ENCODE results near the gene PGGHG. TPM values are rescaled to one million over a fixed set of nuclear protein-coding genes. Genes with fewer than 3 reads are reported as not detected.

Gene PGGHG
- total and polyA plus RNA-seq, 10 of the 15 experiments (the other 5 are each of a cell fraction or from before 2014, with no cell fraction given), result 0.10 to 8.3 (median 1.8) TPM

DNA sequence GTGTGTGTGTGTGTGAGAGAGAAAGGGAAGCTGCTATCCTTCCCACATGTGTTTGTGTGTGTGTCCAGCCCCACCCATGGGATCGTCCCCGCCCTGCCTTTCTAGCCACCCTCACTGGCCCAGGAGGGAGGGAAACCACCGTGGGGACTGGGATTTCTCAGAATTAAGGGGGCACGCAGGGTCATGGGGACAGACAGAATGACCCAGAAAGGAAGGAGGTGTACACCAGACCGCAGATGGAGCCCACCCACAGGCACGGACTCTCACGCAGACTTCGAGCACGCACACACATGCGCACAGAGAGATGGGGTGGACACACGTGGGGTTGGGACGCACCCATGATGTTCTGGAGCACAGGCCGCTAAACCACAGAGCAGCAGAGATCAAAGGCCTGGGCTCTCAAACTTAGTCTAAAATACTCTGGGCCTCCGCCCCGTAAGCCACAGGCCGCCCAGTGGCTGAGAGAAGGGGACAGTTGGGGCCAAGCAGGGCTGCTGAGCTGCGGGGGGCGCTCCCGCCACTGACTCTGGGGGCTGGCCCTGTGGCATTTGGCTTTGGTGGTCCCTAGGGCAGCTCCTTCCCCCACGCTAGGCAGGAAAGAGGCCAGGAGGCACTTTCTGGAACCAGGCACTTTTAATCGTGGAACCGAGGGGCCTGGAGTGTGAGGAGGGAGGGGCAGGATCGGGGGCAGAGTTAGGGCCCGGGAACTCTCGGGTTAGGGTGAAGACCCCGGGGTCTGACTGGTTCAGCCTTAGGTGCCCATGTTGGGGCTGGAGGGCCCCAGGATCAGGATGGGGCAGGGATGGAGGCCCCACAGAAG, 8.9 kb downstream of the PGGHG start:
- BruUV-seq (replicated peaks), result no TSS peak
- peak; percentile 64 for ATAC-seq
- Histone ChIP-seq H3K36me3 (ENCODE audit: control insufficient read depth in 2 of 2, insufficient read depth in 2 of 2, low read length in 1 of 2) (no peaks in the 10 kb centered on the region), H3K27ac (ENCODE audit: control insufficient read depth, insufficient read depth) (no peak overlapping the region), H4K20me1 (ENCODE audit: control insufficient read depth, insufficient read depth) (no peaks in the 10 kb centered on the region), H2AFZ (ENCODE audit: control insufficient read depth, low read depth, low read length) (no peak overlapping the region), H3K9ac (ENCODE audit: control insufficient read depth, insufficient read depth, low read length) (no peak overlapping the region), H3K4me2 (ENCODE audit: control insufficient read depth, insufficient read depth) (no peak overlapping the region), H3K79me2 (ENCODE audit: control insufficient read depth, insufficient read depth, low read length) (no peaks in the 10 kb centered on the region), H3K4me3 (no peak overlapping the region), H3K4me1 (ENCODE audit: control insufficient read depth, insufficient read depth, low read length) (peaks cover 3% of the 10 kb centered on the region), H3K9me3 (replicated peaks; ENCODE audit: control insufficient read depth, insufficient read depth, low read length) (no peaks in the 10 kb centered on the region), H3K27me3 (replicated peaks in 1 of 2; ENCODE audit: control insufficient read depth in 2 of 2, insufficient read depth in 2 of 2, low read length in 1 of 2) (no peaks in the 10 kb centered on the region; a peak in 1 of 4 replicates)
- intact Hi-C loops (cut with micrococcal nuclease; ENCODE audit: unreplicated experiment) (no loop called here), in situ Hi-C loops (cut with MboI) (no loop called here)
- 8% methylated on average over 24 of the region's 26 CpGs for WGBS (ENCODE audit: insufficient coverage, insufficient replicate concordance, low lambda C conversion rate, missing lambda C conversion rate)
- POLR2A ChIA-PET, result no interaction called here
- SMC1A ChIA-PET (ENCODE audit: uncharacterized antibody, unreplicated experiment), result no interaction called here
- RAD21 ChIA-PET (ENCODE audit: unreplicated experiment), result no interaction called here
- TF ChIP-seq, protein P1, sequence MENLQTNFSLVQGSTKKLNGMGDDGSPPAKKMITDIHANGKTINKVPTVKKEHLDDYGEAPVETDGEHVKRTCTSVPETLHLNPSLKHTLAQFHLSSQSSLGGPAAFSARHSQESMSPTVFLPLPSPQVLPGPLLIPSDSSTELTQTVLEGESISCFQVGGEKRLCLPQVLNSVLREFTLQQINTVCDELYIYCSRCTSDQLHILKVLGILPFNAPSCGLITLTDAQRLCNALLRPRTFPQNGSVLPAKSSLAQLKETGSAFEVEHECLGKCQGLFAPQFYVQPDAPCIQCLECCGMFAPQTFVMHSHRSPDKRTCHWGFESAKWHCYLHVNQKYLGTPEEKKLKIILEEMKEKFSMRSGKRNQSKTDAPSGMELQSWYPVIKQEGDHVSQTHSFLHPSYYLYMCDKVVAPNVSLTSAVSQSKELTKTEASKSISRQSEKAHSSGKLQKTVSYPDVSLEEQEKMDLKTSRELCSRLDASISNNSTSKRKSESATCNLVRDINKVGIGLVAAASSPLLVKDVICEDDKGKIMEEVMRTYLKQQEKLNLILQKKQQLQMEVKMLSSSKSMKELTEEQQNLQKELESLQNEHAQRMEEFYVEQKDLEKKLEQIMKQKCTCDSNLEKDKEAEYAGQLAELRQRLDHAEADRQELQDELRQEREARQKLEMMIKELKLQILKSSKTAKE (IDR thresholded peaks at IDR 0.05; ENCODE audit: low read depth, poor library complexity, severe bottlenecking), result no peak
- TF ChIP-seq ZNF384 (IDR thresholded peaks at IDR 0.05; ENCODE audit: borderline replicate concordance, low read depth, low read length) (no peak), ASH2L (IDR thresholded peaks at IDR 0.05; ENCODE audit: borderline replicate concordance, low read depth) (no peak), SUPT20H (IDR thresholded peaks at IDR 0.05; ENCODE audit: borderline replicate concordance, control insufficient read depth, low read depth, low read length) (no peak), TAF1 (IDR thresholded peaks at IDR 0.05; ENCODE audit: borderline replicate concordance, low read depth, low read length) (no peak), GABPA (IDR thresholded peaks at IDR 0.05; ENCODE audit: low read depth) (no peak), LARP7 (IDR thresholded peaks at IDR 0.05) (no peak), NBN (IDR thresholded peaks at IDR 0.05) (no peak), MYC (IDR thresholded peaks at IDR 0.05; ENCODE audit: insufficient read depth, insufficient read length, insufficient replicate concordance, low read length, severe bottlenecking) (no peak), RUNX3 (IDR thresholded peaks at IDR 0.05; ENCODE audit: low read length) (peak; percentile 57), PAX8 (IDR thresholded peaks at IDR 0.05) (no peak), IKZF2 (IDR thresholded peaks at IDR 0.05) (no peak), POLR2A (IDR thresholded peaks at IDR 0.05; ENCODE audit: low read depth, low read length) (peak; percentile 36), PAX5 (IDR thresholded peaks at IDR 0.05; ENCODE audit: borderline replicate concordance, low read depth, low read length) (no peak)
- TF ChIP-seq, protein P2, sequence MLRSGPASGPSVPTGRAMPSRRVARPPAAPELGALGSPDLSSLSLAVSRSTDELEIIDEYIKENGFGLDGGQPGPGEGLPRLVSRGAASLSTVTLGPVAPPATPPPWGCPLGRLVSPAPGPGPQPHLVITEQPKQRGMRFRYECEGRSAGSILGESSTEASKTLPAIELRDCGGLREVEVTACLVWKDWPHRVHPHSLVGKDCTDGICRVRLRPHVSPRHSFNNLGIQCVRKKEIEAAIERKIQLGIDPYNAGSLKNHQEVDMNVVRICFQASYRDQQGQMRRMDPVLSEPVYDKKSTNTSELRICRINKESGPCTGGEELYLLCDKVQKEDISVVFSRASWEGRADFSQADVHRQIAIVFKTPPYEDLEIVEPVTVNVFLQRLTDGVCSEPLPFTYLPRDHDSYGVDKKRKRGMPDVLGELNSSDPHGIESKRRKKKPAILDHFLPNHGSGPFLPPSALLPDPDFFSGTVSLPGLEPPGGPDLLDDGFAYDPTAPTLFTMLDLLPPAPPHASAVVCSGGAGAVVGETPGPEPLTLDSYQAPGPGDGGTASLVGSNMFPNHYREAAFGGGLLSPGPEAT (IDR thresholded peaks at IDR 0.05; ENCODE audit: low read depth), result no peak
- TF ChIP-seq, protein P3, sequence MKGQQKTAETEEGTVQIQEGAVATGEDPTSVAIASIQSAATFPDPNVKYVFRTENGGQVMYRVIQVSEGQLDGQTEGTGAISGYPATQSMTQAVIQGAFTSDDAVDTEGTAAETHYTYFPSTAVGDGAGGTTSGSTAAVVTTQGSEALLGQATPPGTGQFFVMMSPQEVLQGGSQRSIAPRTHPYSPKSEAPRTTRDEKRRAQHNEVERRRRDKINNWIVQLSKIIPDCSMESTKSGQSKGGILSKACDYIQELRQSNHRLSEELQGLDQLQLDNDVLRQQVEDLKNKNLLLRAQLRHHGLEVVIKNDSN (IDR thresholded peaks at IDR 0.05; ENCODE audit: borderline replicate concordance, extremely low read length, insufficient read depth, low read depth, low read length), result no peak
- no peak for DNase-seq (ENCODE audit: low read depth, low spot score)
- no peak for FAIRE-seq
- CTCF ChIA-PET, result no interaction called here

Data from GM12878 (cell line).